B cell (primary cell): ENCODE data around the gene ZNRD2. TPM values are rescaled to one million over a fixed set of nuclear protein-coding genes. Genes with fewer than 3 reads are reported as not detected.
A peak's percentile ranks its signal among the peaks of the same experiment; 100 is the strongest.
"Not testable (repeated sequence)": the region's sequence is repeated elsewhere in the genome, so short reads cannot be mapped to it uniquely, and the experiment has no call there.

Source experiments
- ATAC-seq: fragments of 200-7000 bp; cut with Tn5 transposase; one replicate; pipeline ENCODE4 v1.10.0; 2021; ENCODE audit warnings: low read depth, mild to moderate bottlenecking, moderate number of reproducible peaks, moderate library complexity
- CTCF ChIA-PET: fragments of 350-600 bp; sonication (Branson Sonifier 250); formaldehyde crosslinking; loops from one replicate; lab custom pipeline; 2021; ENCODE audit warnings: antibody characterized with exemption, inconsistent platforms; lab: Charles Lee
- POLR2A ChIA-PET: fragments of 350-600 bp; sonication (Branson Sonifier 250); formaldehyde crosslinking; loops from one replicate; lab custom pipeline; 2021; ENCODE audit warnings: antibody characterized with exemption; lab: Charles Lee
- DNase-seq: peaks from one replicate; pipeline ENCODE4 v3.0.0; 2013
- H2AFZ ChIP-seq: 2 replicates; pipeline ENCODE4 v1.6.1; 2012; ENCODE audit warnings: mild to moderate bottlenecking, low read depth, low read length; ENCODE audit not compliant: insufficient read depth, poor library complexity, severe bottlenecking
- H3K27ac ChIP-seq, 2 donors: 1 replicate in 1 of 2; 2 replicates in 1 of 2; pipeline ENCODE4 v1.5.1; 2012 to 2013; ENCODE audit warnings: low read length in 2 of 2, mild to moderate bottlenecking in 2 of 2, moderate library complexity in 1 of 2
- H3K27me3 ChIP-seq, 4 experiments: fragments of 200-600 bp in 1 of 4; sonication (generic) in 1 of 4; replicated peaks in 1 of 4; 1 replicate in 2 of 4; 2 replicates in 2 of 4; pipeline versions ENCODE4 v1.6.1 to v1.7.0; 2013 to 2016; ENCODE audit warnings: low read length in 3 of 4, mild to moderate bottlenecking in 2 of 4, mixed read lengths in 1 of 4, moderate library complexity in 1 of 4; ENCODE audit not compliant: insufficient read depth in 4 of 4, control insufficient read depth in 3 of 4; ENCODE audit errors: control extremely low read depth in 1 of 4
- H3K36me3 ChIP-seq, 2 experiments: replicated peaks in 1 of 2; 1 replicate in 1 of 2; 2 replicates in 1 of 2; pipeline versions ENCODE4 v1.6.1 to v1.7.1; 2013; ENCODE audit warnings: low read length in 1 of 2; ENCODE audit not compliant: insufficient read depth in 2 of 2, control insufficient read depth in 1 of 2; ENCODE audit errors: control extremely low read depth in 1 of 2, extremely low read depth in 1 of 2
- H3K4me1 ChIP-seq, 2 donors: fragments of 200-600 bp in 1 of 2; sonication (generic) in 1 of 2; 1 replicate in 1 of 2; 2 replicates in 1 of 2; pipeline versions ENCODE4 v1.5.1 to v1.6.1; 2013 to 2017; ENCODE audit warnings: low read length in 2 of 2; ENCODE audit not compliant: control insufficient read depth in 2 of 2, insufficient read depth in 2 of 2
- H3K4me2 ChIP-seq: replicated peaks from 2 replicates; pipeline ENCODE3; 2012; ENCODE audit warnings: mild to moderate bottlenecking, low read depth, low read length; ENCODE audit not compliant: poor library complexity, severe bottlenecking
- H3K4me3 ChIP-seq, 5 experiments: fragments of 200-600 bp in 1 of 5; sonication (generic) in 1 of 5; 1 replicate in 3 of 5; 2 replicates in 2 of 5; pipeline versions ENCODE4 v1.5.1 to v1.7.0; 2011 to 2016; ENCODE audit warnings: low read length in 4 of 5, mild to moderate bottlenecking in 4 of 5, low read depth in 2 of 5, control low read depth in 1 of 5, moderate library complexity in 1 of 5; ENCODE audit not compliant: insufficient read depth in 1 of 5; ENCODE audit errors: control extremely low read depth in 1 of 5, extremely low read depth in 1 of 5
- H3K79me2 ChIP-seq: fragments of 200-600 bp; sonication (generic); one replicate; pipeline ENCODE4 v1.6.0; 2016; ENCODE audit warnings: low read length; ENCODE audit not compliant: control insufficient read depth, insufficient read depth
- H3K9ac ChIP-seq: fragments of 200-600 bp; sonication (generic); 2 replicates; pipeline ENCODE4 v1.6.1; 2017; ENCODE audit warnings: mild to moderate bottlenecking, low read length, moderate library complexity
- H3K9me3 ChIP-seq, 3 donors: one replicate each; pipeline versions ENCODE4 v1.6.1 to v1.7.1; 2013; ENCODE audit warnings: low read length in 2 of 3; ENCODE audit not compliant: control insufficient read depth in 2 of 3, insufficient read depth in 1 of 3; ENCODE audit errors: control extremely low read depth in 1 of 3
- H4K20me1 ChIP-seq: 2 replicates; pipeline ENCODE4 v1.6.0; 2012; ENCODE audit warnings: mild to moderate bottlenecking, low read length; ENCODE audit not compliant: insufficient read depth, control insufficient read depth, poor library complexity, severe bottlenecking
- H3K27ac Mint-ChIP-seq: one replicate; pipeline ENCODE4 v1.8.0; 2021; ENCODE audit warnings: mixed read lengths
- H3K27me3 Mint-ChIP-seq: one replicate; pipeline ENCODE4 v1.8.0; 2021; ENCODE audit warnings: mixed read lengths
- H3K4me1 Mint-ChIP-seq: one replicate; pipeline ENCODE4 v1.8.0; 2021; ENCODE audit warnings: mixed read lengths
- H3K4me3 Mint-ChIP-seq: one replicate; pipeline ENCODE4 v1.8.0; 2021; ENCODE audit warnings: mixed read lengths
- H3K9me3 Mint-ChIP-seq: one replicate; pipeline ENCODE4 v1.8.0; 2022; ENCODE audit warnings: mixed read lengths; ENCODE audit not compliant: insufficient read depth
- CTCF ChIP-seq: fragments of 200-600 bp; IDR thresholded peaks from one replicate; pipeline ENCODE4 v1.8.0; 2022; ENCODE audit warnings: antibody characterized with exemption, mild to moderate bottlenecking
- EZH2 ChIP-seq: IDR thresholded peaks from 2 replicates; pipeline ENCODE4 v1.6.1; 2012; ENCODE audit warnings: borderline replicate concordance, low read depth, mild to moderate bottlenecking, moderate library complexity, low read length; ENCODE audit not compliant: insufficient read depth, poor library complexity, severe bottlenecking
- WGBS: methylation state at CpG from one replicate; pipeline ENCODE4 v1.1.5; 2013; ENCODE audit warnings: missing lambda C conversion rate; ENCODE audit not compliant: insufficient coverage; 5-methylcytosine and 5-hydroxymethylcytosine counted together
- intact Hi-C: fragments of 100-400 bp; cut with micrococcal nuclease; formaldehyde crosslinking; loops from one replicate; pipeline ENCODE4 v1.10.0; 2022
- polyA plus RNA-seq: library from polyadenylated mRNA; depleted of rRNA; stranded (reverse); fragments of >200 nt; gene quantifications from 2 replicates; pipeline ENCODE4 v1.2.3, GENCODE V29; 2012
- total RNA-seq, 2 donors: library from RNA; stranded (reverse); fragments of 120-200 nt in 1 of 2; gene quantifications; 1 replicate in 1 of 2; 2 replicates in 1 of 2; pipeline versions ENCODE4 v1.2.3 to v1.2.4, GENCODE V29; 2013 to 2022

ZNRD2 gene
- total and polyA plus RNA-seq, 2 donors (not counting 1 experiment from before 2014, with no cell fraction given): 22.1 to 112 TPM

GRCh38 chr11:65562788-65563187 is 7.5 kb upstream of the ZNRD2 start:
- Mint-ChIP-seq H3K9me3 (no peaks in the 10 kb centered on the region), H3K27ac (no peak overlapping the region), H3K4me3 (no peak overlapping the region), H3K4me1 (peaks cover 22% of the 10 kb centered on the region), H3K27me3 (peaks cover 3% of the 10 kb centered on the region)
- Histone ChIP-seq H3K9me3 (no peaks in the 10 kb centered on the region), H3K4me2 (no peak overlapping the region), H3K9ac (no peak overlapping the region), H3K79me2 (peaks cover 89% of the 10 kb centered on the region), H2AFZ (no peak overlapping the region), H3K36me3 (peaks cover 0 to 1% of the 10 kb centered on the region in 2 experiments), H4K20me1 (peaks cover 4% of the 10 kb centered on the region), H3K4me1 (peaks cover 24 to 36% of the 10 kb centered on the region in 2 donors), H3K27ac (no peak overlapping the region), H3K4me3 (no peak overlapping the region), H3K27me3 (no peaks in the 10 kb centered on the region)
- 98% methylated on average over 4 of the region's 9 CpGs for WGBS
- POLR2A ChIA-PET: interaction anchor here (0.9 kb wide), 1 partner anchor 9 kb away, joined by 7 read pairs; the partner anchor contains the start of gene FAM89B
- ATAC-seq: no peak
- no peak for TF ChIP-seq CTCF
- no peak for TF ChIP-seq EZH2
- CTCF ChIA-PET: interaction anchor here (0.6 to 2.4 kb wide), 6 partner anchors 9 to 30 kb away, joined by 3 to 18 read pairs (median 4); partner anchors contain the start of gene FAM89B
- DNase-seq: no peak
- intact Hi-C loops: no loop called here

- ATAC-seq (no peak), DNase-seq (no peak)
- Mint-ChIP-seq H3K27me3 (peaks cover 3% of the 10 kb centered on the region), H3K4me1 (peaks cover 27% of the 10 kb centered on the region), H3K9me3 (no peaks in the 10 kb centered on the region), H3K4me3 (no peak overlapping the region), H3K27ac (no peak overlapping the region)
- intact Hi-C loops: no loop called here
- no peak overlapping the region for H3K4me2 ChIP-seq
- H2AFZ ChIP-seq: no peak overlapping the region
- H3K27me3 ChIP-seq: no peaks in the 10 kb centered on the region
- ChIA-PET CTCF (interaction anchor here (0.6 to 4.2 kb wide), 4 partner anchors 12 to 25 kb away, joined by 3 to 21 read pairs (median 6); no protein-coding TSS in a partner anchor), POLR2A (interaction anchor here (0.6 to 0.9 kb wide), 2 partner anchors 9 to 156 kb away, joined by 6 to 7 read pairs; partner anchors contain the start of gene FAM89B)
- TF ChIP-seq CTCF (no peak), EZH2 (no peak)
- peaks cover 31 to 43% of the 10 kb centered on the region in 2 donors for H3K4me1 ChIP-seq
- H3K36me3 ChIP-seq: peaks cover 0 to 6% of the 10 kb centered on the region in 2 experiments
- 97% methylated on average over 4 of the region's 4 CpGs for WGBS
- peaks cover 97% of the 10 kb centered on the region for H3K79me2 ChIP-seq
- no peaks in the 10 kb centered on the region for H3K9me3 ChIP-seq
- H3K27ac ChIP-seq: no peak overlapping the region
- H4K20me1 ChIP-seq: peaks cover 9% of the 10 kb centered on the region
- no peak overlapping the region for H3K9ac ChIP-seq
- no peak overlapping the region for H3K4me3 ChIP-seq
These were observed 6.7 kb upstream of the ZNRD2 start for GRCh38 chr11:65563601-65564000.

GRCh38 chr11:65564879-65565559 is 5.3 kb upstream of the ZNRD2 start:
- H3K9me3 ChIP-seq, DNase-seq, H3K27me3 Mint-ChIP-seq, ATAC-seq, H3K9me3 Mint-ChIP-seq, H3K9ac ChIP-seq, H3K4me3 Mint-ChIP-seq, H3K36me3 ChIP-seq, H3K4me3 ChIP-seq, intact Hi-C loops, H2AFZ ChIP-seq, H3K27me3 ChIP-seq: not testable (repeated sequence)
- ChIA-PET CTCF (interaction anchor here (0.8 to 4.2 kb wide), 6 partner anchors 14 to 182 kb away, joined by 3 to 21 read pairs (median 6); partner anchors contain the start of gene SLC25A45), POLR2A (interaction anchor here (0.7 to 1.2 kb wide), 3 partner anchors 61 to 313 kb away, joined by 3 to 6 read pairs (median 5); no protein-coding TSS in a partner anchor)
- Mint-ChIP-seq H3K4me1 (peaks cover 39% of the 10 kb centered on the region), H3K27ac (peak overlapping the region; percentile 88)
- Histone ChIP-seq H3K79me2 (peaks cover 89% of the 10 kb centered on the region), H3K27ac (peak overlapping the region; percentile 35 to 81), H4K20me1 (peaks cover 11% of the 10 kb centered on the region), H3K4me1 (peaks cover 33 to 43% of the 10 kb centered on the region in 2 donors), H3K4me2 (peak overlapping the region; percentile 35)
- WGBS: 99% methylated on average over 8 of the region's 12 CpGs
